ENCODE data around the gene LIME1.
"Not testable (repeated sequence)": the region's sequence is repeated elsewhere in the genome, so short reads cannot be mapped to it uniquely, and the experiment has no call there.

DNA sequence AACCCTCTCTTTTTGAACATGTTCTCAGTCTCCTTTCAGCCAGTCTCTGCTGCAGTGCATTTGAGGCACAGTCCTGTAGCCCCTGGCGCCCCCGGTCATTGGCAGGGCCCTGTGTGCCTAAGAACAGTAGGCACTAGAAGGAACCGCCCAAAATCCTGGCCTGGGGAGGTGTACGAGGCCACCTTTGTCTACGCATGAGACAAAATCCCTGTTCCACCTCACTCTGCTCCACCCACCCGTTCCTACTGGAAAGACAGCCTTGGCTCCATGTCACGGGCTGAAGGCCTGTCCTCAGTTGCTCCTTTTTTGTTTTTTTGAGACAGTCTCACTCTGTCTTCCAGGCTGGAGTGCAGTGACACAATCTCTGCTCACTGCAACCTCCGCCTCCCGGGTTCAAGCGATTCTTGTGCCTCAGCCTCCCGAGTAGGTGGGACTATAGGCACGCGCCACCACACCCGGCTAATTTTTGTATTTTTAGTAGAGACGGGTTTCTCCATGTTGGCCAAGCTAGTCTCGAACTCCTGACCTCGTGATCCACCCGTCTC, 6.2 kb upstream of the LIME1 start:
- TF ChIP-seq, protein P1, sequence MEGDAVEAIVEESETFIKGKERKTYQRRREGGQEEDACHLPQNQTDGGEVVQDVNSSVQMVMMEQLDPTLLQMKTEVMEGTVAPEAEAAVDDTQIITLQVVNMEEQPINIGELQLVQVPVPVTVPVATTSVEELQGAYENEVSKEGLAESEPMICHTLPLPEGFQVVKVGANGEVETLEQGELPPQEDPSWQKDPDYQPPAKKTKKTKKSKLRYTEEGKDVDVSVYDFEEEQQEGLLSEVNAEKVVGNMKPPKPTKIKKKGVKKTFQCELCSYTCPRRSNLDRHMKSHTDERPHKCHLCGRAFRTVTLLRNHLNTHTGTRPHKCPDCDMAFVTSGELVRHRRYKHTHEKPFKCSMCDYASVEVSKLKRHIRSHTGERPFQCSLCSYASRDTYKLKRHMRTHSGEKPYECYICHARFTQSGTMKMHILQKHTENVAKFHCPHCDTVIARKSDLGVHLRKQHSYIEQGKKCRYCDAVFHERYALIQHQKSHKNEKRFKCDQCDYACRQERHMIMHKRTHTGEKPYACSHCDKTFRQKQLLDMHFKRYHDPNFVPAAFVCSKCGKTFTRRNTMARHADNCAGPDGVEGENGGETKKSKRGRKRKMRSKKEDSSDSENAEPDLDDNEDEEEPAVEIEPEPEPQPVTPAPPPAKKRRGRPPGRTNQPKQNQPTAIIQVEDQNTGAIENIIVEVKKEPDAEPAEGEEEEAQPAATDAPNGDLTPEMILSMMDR (IDR thresholded peaks at IDR 0.05) = not testable (repeated sequence)
- not testable (repeated sequence) for TF ChIP-seq EZH2, EZH2phosphoT487 (IDR thresholded peaks at IDR 0.05)
